Raji (cell line): ENCODE results near the gene MRPL53.

Experiments
- POLR2A ChIP-seq: IDR thresholded peaks from 2 replicates; pipeline ENCODE4 v1.6.1; 2011; ENCODE audit warnings: low read depth, low read length, control low read depth; ENCODE audit not compliant: insufficient read depth

Gene MRPL53

GRCh38 chr2:74472086-74472944 is at the start of gene MRPL53:
TSS of gene MRPL53 (minus strand) at chr2:74472680. CDS start at chr2:74472660, 20 bp downstream.
- TF ChIP-seq POLR2A = peak; percentile 92

GRCh38 chr2:74516650-74517049 is 44.2 kb upstream of the MRPL53 start:
- no peak for TF ChIP-seq POLR2A

- TF ChIP-seq POLR2A = no peak
Measured at GRCh38 chr2:74515981-74516633, 43.6 kb upstream of the MRPL53 start.

GRCh38 chr2:74515271-74515980 is 42.9 kb upstream of the MRPL53 start:
- no peak for TF ChIP-seq POLR2A

DNA sequence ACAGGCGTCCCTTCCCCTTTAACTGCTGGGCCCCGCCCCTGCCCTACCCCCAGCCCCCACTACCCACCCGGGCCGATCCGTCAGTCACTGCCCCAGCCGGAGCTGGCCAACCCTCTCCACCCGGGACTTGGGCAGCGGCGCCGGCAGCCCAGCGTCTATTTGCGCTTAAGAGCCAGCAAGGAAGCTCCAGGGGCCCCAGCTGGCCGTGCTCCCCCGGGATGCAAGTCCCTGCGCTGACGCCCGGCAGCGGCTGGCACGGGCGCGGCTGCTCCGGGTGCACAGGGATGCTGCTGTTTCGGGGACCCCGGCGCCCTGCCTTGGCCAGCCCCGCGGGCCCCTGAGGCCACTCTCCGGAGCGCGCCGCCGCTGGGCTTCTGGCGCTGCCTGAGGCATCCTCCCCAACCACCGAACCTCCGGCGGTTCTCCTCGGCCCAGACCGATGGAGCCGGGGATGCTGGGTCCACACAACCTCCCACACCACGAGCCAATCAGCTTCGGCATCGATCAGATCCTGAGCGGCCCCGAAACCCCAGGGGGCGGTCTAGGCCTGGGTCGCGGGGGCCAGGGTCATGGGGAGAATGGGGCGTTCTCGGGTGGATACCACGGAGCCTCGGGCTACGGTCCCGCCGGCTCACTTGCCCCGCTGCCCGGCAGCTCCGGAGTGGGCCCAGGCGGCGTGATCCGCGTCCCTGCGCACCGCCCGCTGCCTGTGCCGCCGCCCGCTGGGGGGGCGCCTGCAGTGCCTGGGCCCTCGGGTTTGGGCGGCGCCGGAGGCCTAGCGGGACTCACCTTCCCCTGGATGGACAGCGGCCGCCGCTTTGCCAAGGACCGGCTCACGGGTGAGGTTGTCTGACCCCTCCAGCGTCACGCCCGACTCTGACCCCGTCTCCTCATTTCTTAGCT is 42.1 kb upstream of the MRPL53 start, which contains the start of gene TLX2:
Gene TLX2, plus strand, starts transcription at position 83 of the 903 bp plus-strand sequence. Its CDS starts 357 bp downstream, at position 440.
- TF ChIP-seq POLR2A = no peak

DNA sequence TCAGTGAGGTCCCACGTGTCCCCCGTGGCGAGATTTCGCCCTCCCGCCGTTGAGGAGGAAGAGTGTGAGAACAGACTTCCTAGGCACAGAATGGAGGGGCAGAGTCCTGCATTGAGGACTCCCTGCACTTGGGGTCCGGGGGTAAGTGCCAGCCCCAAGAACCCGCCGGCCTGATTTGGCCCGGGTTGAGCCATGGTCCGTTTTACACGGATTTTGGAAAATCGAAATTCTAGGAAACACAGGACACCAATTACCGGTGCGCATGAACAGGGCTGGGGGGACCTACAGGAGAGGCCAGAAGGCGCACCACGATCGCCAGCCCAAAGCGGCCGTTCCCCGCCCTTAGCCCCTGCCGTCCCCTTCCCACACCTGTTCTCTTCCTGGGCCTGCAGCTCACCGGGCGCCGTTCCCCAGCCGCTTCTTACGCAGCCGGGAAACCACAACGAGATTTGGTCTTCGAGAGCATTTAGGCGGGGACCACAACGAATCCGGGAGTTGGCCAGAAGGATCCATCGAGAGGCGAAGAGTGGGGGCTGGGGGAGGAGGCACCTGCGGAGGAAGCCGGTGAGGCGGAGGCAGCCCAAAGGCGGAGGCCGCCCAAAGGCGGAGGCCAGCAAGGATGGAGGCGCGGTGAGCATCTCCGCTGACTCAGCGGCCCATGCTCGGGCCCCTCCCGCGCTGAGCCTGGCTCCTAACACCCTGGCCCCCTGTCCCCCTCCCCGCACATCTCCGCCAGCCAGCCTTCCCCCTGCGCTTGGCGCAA is 41.3 kb upstream of the MRPL53 start:
- TF ChIP-seq POLR2A = no peak

- no peak for TF ChIP-seq POLR2A
Measured at GRCh38 chr2:74512744-74513604, 40.5 kb upstream of the MRPL53 start.

DNA sequence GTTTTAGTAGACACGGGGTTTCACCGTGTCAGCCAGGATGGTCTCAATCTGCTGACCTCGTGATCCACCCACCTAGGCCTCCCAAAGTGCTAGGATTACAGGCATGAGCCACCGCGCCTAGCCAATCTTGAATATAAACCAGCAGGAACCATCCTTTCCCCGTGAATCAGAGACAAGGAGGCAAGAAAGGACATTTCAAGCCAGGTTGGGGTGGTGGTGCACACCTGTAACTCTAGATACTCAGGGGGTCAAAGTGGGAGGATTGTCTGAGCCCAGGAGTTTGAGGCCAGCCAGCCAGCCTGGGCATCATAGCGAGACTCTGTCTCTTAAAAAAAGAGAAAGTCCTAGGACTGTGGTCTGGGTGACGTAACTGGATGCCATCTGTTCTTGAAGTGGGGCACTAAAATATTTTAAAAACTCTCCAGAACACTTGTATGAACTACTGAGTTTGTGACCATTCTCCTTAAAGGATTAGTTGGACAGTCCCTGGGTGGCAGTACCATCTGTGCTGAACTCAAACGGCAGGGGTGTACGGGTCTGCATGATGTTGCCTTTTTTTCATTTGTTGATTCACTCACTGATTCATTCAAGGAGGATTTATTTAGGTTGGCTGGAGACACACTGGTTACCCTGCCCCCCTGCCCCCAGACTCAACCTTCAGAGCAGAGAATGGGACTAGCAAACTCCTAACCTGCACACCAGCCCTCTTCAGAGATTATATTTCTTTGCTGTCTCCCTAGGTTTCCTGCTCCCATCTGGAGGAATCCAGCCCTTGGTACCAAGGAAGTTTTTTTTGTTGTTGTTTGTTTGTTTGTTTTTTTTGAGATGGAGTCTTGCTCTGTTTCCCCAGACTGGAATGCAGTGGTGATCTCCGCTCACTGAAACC is 38.9 kb upstream of the MRPL53 start:
- TF ChIP-seq POLR2A = no peak

- no peak for TF ChIP-seq POLR2A
Measured at GRCh38 chr2:74510272-74510671, 37.8 kb upstream of the MRPL53 start.

- no peak for TF ChIP-seq POLR2A
Measured at GRCh38 chr2:74507926-74508520, 35.5 kb upstream of the MRPL53 start.

GRCh38 chr2:74507145-74507925 is 34.9 kb upstream of the MRPL53 start, which contains the start of gene PCGF1:
TSS of gene PCGF1 (minus strand) at chr2:74507695. CDS start at chr2:74507668, 27 bp downstream.
- TF ChIP-seq POLR2A = peak; percentile 77
